Neural cell (in vitro differentiated cells): ENCODE results near the gene RGS16.

ENCODE experiments used
- EZH2 ChIP-seq: fragments of 200-600, 300-800 bp; shearing (Covaris generic), sonication (generic); IDR thresholded peaks from 2 replicates; pipeline ENCODE4 v1.6.1; 2014; ENCODE audit warnings: antibody characterized with exemption, low read length, borderline replicate concordance, mild to moderate bottlenecking; ENCODE audit not compliant: insufficient read depth, poor library complexity, severe bottlenecking
- POLR2AphosphoS5 ChIP-seq: IDR thresholded peaks from 2 replicates; pipeline ENCODE4 v1.6.1; 2012
- RAD21 ChIP-seq: fragments of 450-650 bp; conservative IDR thresholded peaks from 2 replicates; pipeline ENCODE4 v1.6.1; 2014; ENCODE audit warnings: antibody characterized with exemption, mild to moderate bottlenecking, moderate library complexity
- SMC3 ChIP-seq: fragments of 450-650 bp; conservative IDR thresholded peaks from 2 replicates; pipeline ENCODE4 v1.6.1; 2014; ENCODE audit warnings: antibody characterized with exemption, mild to moderate bottlenecking, moderate library complexity; ENCODE audit not compliant: poor library complexity
- TAF1 ChIP-seq: IDR thresholded peaks from 2 replicates; pipeline ENCODE4 v1.6.1; 2012; ENCODE audit warnings: low read depth
- TF ChIP-seq, protein P1 (sequence below): fragments of 450-650 bp; IDR thresholded peaks from 2 replicates; pipeline ENCODE4 v1.5.1; 2014; ENCODE audit warnings: antibody characterized with exemption, mild to moderate bottlenecking, moderate library complexity; ENCODE audit not compliant: poor library complexity, severe bottlenecking
- TF ChIP-seq, protein P2 (sequence below): IDR thresholded peaks from 2 replicates; pipeline ENCODE4 v1.6.1; 2012; ENCODE audit warnings: borderline replicate concordance

DNA sequence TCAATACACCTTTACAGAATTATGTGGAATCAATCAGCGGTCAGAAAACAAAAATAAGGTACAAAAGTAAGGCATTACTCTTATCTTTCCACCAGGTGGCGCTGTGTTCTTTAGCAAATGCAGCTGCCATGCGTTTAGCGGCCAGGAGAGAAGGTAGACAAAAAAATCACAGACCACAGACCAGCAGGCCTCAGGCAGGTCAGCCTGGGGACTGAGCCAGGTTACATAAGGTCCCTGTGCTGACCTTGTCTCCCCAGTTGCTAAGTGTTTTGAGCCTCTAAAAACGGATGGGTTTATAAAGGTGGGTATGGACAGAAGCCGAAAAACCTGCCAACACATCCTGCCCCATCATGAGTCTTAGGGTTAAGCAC, 2.8 kb downstream of the RGS16 start:
- TF ChIP-seq, protein P1, sequence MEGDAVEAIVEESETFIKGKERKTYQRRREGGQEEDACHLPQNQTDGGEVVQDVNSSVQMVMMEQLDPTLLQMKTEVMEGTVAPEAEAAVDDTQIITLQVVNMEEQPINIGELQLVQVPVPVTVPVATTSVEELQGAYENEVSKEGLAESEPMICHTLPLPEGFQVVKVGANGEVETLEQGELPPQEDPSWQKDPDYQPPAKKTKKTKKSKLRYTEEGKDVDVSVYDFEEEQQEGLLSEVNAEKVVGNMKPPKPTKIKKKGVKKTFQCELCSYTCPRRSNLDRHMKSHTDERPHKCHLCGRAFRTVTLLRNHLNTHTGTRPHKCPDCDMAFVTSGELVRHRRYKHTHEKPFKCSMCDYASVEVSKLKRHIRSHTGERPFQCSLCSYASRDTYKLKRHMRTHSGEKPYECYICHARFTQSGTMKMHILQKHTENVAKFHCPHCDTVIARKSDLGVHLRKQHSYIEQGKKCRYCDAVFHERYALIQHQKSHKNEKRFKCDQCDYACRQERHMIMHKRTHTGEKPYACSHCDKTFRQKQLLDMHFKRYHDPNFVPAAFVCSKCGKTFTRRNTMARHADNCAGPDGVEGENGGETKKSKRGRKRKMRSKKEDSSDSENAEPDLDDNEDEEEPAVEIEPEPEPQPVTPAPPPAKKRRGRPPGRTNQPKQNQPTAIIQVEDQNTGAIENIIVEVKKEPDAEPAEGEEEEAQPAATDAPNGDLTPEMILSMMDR: peak; percentile 96
- TF ChIP-seq POLR2AphosphoS5 (no peak), TAF1 (no peak), SMC3 (peak; percentile 100), RAD21 (peak; percentile 98), EZH2 (no peak)
- TF ChIP-seq, protein P2, sequence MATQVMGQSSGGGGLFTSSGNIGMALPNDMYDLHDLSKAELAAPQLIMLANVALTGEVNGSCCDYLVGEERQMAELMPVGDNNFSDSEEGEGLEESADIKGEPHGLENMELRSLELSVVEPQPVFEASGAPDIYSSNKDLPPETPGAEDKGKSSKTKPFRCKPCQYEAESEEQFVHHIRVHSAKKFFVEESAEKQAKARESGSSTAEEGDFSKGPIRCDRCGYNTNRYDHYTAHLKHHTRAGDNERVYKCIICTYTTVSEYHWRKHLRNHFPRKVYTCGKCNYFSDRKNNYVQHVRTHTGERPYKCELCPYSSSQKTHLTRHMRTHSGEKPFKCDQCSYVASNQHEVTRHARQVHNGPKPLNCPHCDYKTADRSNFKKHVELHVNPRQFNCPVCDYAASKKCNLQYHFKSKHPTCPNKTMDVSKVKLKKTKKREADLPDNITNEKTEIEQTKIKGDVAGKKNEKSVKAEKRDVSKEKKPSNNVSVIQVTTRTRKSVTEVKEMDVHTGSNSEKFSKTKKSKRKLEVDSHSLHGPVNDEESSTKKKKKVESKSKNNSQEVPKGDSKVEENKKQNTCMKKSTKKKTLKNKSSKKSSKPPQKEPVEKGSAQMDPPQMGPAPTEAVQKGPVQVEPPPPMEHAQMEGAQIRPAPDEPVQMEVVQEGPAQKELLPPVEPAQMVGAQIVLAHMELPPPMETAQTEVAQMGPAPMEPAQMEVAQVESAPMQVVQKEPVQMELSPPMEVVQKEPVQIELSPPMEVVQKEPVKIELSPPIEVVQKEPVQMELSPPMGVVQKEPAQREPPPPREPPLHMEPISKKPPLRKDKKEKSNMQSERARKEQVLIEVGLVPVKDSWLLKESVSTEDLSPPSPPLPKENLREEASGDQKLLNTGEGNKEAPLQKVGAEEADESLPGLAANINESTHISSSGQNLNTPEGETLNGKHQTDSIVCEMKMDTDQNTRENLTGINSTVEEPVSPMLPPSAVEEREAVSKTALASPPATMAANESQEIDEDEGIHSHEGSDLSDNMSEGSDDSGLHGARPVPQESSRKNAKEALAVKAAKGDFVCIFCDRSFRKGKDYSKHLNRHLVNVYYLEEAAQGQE: no peak
